NB4 (cell line): ENCODE measurements around the gene LY6G6F.

Source experiments
- CTCF ChIP-seq: IDR thresholded peaks from one replicate; pipeline ENCODE4 v1.5.1; 2012; ENCODE audit warnings: low read depth, low read length
- MAX ChIP-seq: IDR thresholded peaks from 2 replicates; pipeline ENCODE4 v1.6.1; 2011; ENCODE audit warnings: low read depth, low read length
- MYC ChIP-seq: IDR thresholded peaks from 2 replicates; pipeline ENCODE4 v1.6.1; 2011; ENCODE audit warnings: low read depth, low read length
- POLR2A ChIP-seq: IDR thresholded peaks from 2 replicates; pipeline ENCODE4 v1.6.1; 2011; ENCODE audit warnings: mild to moderate bottlenecking; ENCODE audit not compliant: insufficient read length; ENCODE audit errors: extremely low read depth

- TF ChIP-seq CTCF (no peak), MAX (no peak), MYC (no peak), POLR2A (no peak)
Observed at GRCh38 chr6:31713465-31713864, 6.8 kb downstream of the LY6G6F start.
